GM18498 (cell line): Measurements from ENCODE around the gene SSTR1.

Experiments used
- ATAC-seq: cut with Tn5 transposase; IDR thresholded peaks from one replicate; pipeline ENCODE4 v1.9.1; 2021; ENCODE audit warnings: mild to moderate bottlenecking, moderate library complexity; ENCODE audit not compliant: unreplicated experiment

SSTR1 gene

GRCh38 chr14:38233218-38233617 lies 25.5 kb downstream of the SSTR1 start:
- no peak for ATAC-seq

- no peak for ATAC-seq
Measured at GRCh38 chr14:38238332-38238731, 30.6 kb downstream of the SSTR1 start.

- ATAC-seq = no peak
Measured at GRCh38 chr14:38238878-38239277, 31.2 kb downstream of the SSTR1 start.

- no peak for ATAC-seq
Measured at GRCh38 chr14:38243696-38244240, 36.1 kb downstream of the SSTR1 start.

- no peak for ATAC-seq
Measured at GRCh38 chr14:38248321-38249028, 40.8 kb downstream of the SSTR1 start.

GRCh38 chr14:38250331-38250730 lies 42.6 kb downstream of the SSTR1 start:
- ATAC-seq = no peak

- no peak for ATAC-seq
Measured at GRCh38 chr14:38252066-38252710, 44.5 kb downstream of the SSTR1 start.

- ATAC-seq = no peak
Measured at GRCh38 chr14:38253676-38254075, 46.0 kb downstream of the SSTR1 start.

- ATAC-seq = no peak
Measured at GRCh38 chr14:38254571-38255407, 47.1 kb downstream of the SSTR1 start.

- ATAC-seq = no peak
Measured at GRCh38 chr14:38255408-38255672, 47.6 kb downstream of the SSTR1 start.

GRCh38 chr14:38255673-38256532 lies 48.2 kb downstream of the SSTR1 start, which contains the start of gene CLEC14A:
Gene CLEC14A, minus strand, starts transcription at chr14:38256093. Its CDS starts 71 bp downstream, at chr14:38256022.
- ATAC-seq = no peak

- no peak for ATAC-seq
Measured at GRCh38 chr14:38256533-38256840, 48.8 kb downstream of the SSTR1 start.

- no peak for ATAC-seq
Measured at GRCh38 chr14:38257507-38257906, 49.8 kb downstream of the SSTR1 start.

- no peak for ATAC-seq
Measured at GRCh38 chr14:38261620-38262019, 53.9 kb downstream of the SSTR1 start.
